Measurements from ENCODE around the gene GNG2. TPM values are rescaled to one million over a fixed set of nuclear protein-coding genes. Genes with fewer than 3 reads are reported as not detected.
A peak's percentile ranks its signal among the peaks of the same experiment; 100 is the strongest.

GNG2 gene
- total RNA-seq, 1 donor: 12.7 TPM

- DNase-seq (ENCODE audit: low read depth in 2 of 3, low spot score in 2 of 3): no peak
Observed at GRCh38 chr14:51938137-51938536, 77.7 kb downstream of the GNG2 start.

GRCh38 chr14:51938821-51939220 is 78.4 kb downstream of the GNG2 start:
- DNase-seq (ENCODE audit: low read depth in 2 of 3, low spot score in 2 of 3): no peak

GRCh38 chr14:51939226-51939625 is 78.8 kb downstream of the GNG2 start:
- no peak for DNase-seq (ENCODE audit: low read depth in 2 of 3, low spot score in 2 of 3)

GRCh38 chr14:51939755-51940301 is 79.4 kb downstream of the GNG2 start:
- DNase-seq (ENCODE audit: low read depth in 2 of 3, low spot score in 2 of 3): no peak

GRCh38 chr14:51942971-51943370 is 82.6 kb downstream of the GNG2 start:
- DNase-seq (ENCODE audit: low read depth in 2 of 3, low spot score in 2 of 3): no peak

GRCh38 chr14:51950007-51950406 is 89.6 kb downstream of the GNG2 start:
- DNase-seq (ENCODE audit: low read depth in 2 of 3, low spot score in 2 of 3): no peak

GRCh38 chr14:51951656-51952055 is 91.2 kb downstream of the GNG2 start:
- no peak for DNase-seq (ENCODE audit: low read depth in 2 of 3, low spot score in 2 of 3)

GRCh38 chr14:51954031-51954430 is 93.6 kb downstream of the GNG2 start:
- DNase-seq (ENCODE audit: low read depth in 2 of 3, low spot score in 2 of 3): no peak

- DNase-seq (ENCODE audit: low read depth in 2 of 3, low spot score in 2 of 3): no peak
Observed at GRCh38 chr14:51954657-51955056, 94.2 kb downstream of the GNG2 start.

- DNase-seq (ENCODE audit: low read depth in 2 of 3, low spot score in 2 of 3): no peak
Observed at GRCh38 chr14:51957950-51958349, 97.5 kb downstream of the GNG2 start.

GRCh38 chr14:51959928-51960327 is 99.5 kb downstream of the GNG2 start:
- no peak for DNase-seq (ENCODE audit: low read depth in 2 of 3, low spot score in 2 of 3)

GRCh38 chr14:51960866-51961265 is 100.5 kb downstream of the GNG2 start:
- DNase-seq (ENCODE audit: low read depth in 2 of 3, low spot score in 2 of 3): no peak

GRCh38 chr14:51962711-51963110 is 102.3 kb downstream of the GNG2 start:
- no peak for DNase-seq (ENCODE audit: low read depth in 2 of 3, low spot score in 2 of 3)

- DNase-seq (ENCODE audit: low read depth in 2 of 3, low spot score in 2 of 3): peak in 1 of 3 donors; percentile 52
Observed at GRCh38 chr14:51963286-51963685, 102.9 kb downstream of the GNG2 start.

GRCh38 chr14:51967521-51967920 is 107.1 kb downstream of the GNG2 start:
- DNase-seq (ENCODE audit: low read depth in 2 of 3, low spot score in 2 of 3): no peak

GRCh38 chr14:51969852-51970540 is 109.6 kb downstream of the GNG2 start:
- DNase-seq (ENCODE audit: low read depth in 2 of 3, low spot score in 2 of 3): no peak

GRCh38 chr14:51972566-51972965 is 112.2 kb downstream of the GNG2 start:
- DNase-seq (ENCODE audit: low read depth in 2 of 3, low spot score in 2 of 3): no peak

- DNase-seq (ENCODE audit: low read depth in 2 of 3, low spot score in 2 of 3): no peak
Observed at GRCh38 chr14:51977075-51977474, 116.7 kb downstream of the GNG2 start.

GRCh38 chr14:51978681-51979085 is 118.3 kb downstream of the GNG2 start:
- no peak for DNase-seq (ENCODE audit: low read depth in 2 of 3, low spot score in 2 of 3)

- DNase-seq (ENCODE audit: low read depth in 2 of 3, low spot score in 2 of 3): peak; percentile 72 to 85 (median 76)
Observed at GRCh38 chr14:51979088-51979709, 118.8 kb downstream of the GNG2 start.

- DNase-seq (ENCODE audit: low read depth in 2 of 3, low spot score in 2 of 3): no peak
Observed at GRCh38 chr14:51981218-51981854, 120.9 kb downstream of the GNG2 start.

- DNase-seq (ENCODE audit: low read depth in 2 of 3, low spot score in 2 of 3): no peak
Observed at GRCh38 chr14:51988221-51988620, 127.8 kb downstream of the GNG2 start.

All from hematopoietic multipotent progenitor cell (in vitro differentiated cells).